ENCODE results near the gene CREB5. TPM values are rescaled to one million over a fixed set of nuclear protein-coding genes. Genes with fewer than 3 reads are reported as not detected.

The CREB5 gene
- total and polyA plus RNA-seq, 2 of the 13 experiments (the other 11 are each of a cell fraction or from before 2014, with no cell fraction given), result 0.38 to 0.71 TPM

GRCh38 chr7:28868712-28869111, 456.4 kb downstream of the CREB5 start:
- ATAC-seq (no peak), FAIRE-seq (no peak), DNase-seq (ENCODE audit: low spot score) (no peak)
- 26% methylated on average over 2 of the region's 2 CpGs for WGBS (ENCODE audit: low lambda C conversion rate)
- intact Hi-C loops (cut with micrococcal nuclease; ENCODE audit: unreplicated experiment), result no loop called here
- H3K9ac ChIP-seq (ENCODE audit: insufficient read depth, low read depth, low read length), result no peak overlapping the region
- in situ Hi-C loops (cut with HindIII; ENCODE audit: extremely low pct_ligation_motif_present, low pct_unique_long_range_greater_than_20kb), result no loop called here
- TF ChIP-seq RXRA (CRISPR knock-in tag; IDR thresholded peaks at IDR 0.05) (no peak), ZNF703 (CRISPR knock-in tag; IDR thresholded peaks at IDR 0.05; ENCODE audit: borderline replicate concordance) (no peak), ZNF276 (CRISPR knock-in tag; IDR thresholded peaks at IDR 0.05; ENCODE audit: low read depth) (no peak), ZBTB34 (CRISPR knock-in tag; IDR thresholded peaks at IDR 0.05) (no peak)
- BruUV-seq (replicated peaks), result no TSS peak
- no peaks in the 10 kb centered on the region for H3K79me2 ChIP-seq (ENCODE audit: insufficient read depth, low read length)
- no peaks in the 10 kb centered on the region for H3K4me1 ChIP-seq (ENCODE audit: insufficient read depth, low read length)
- H2AFZ ChIP-seq (ENCODE audit: low read length), result no peak overlapping the region
- peaks cover 1 to 45% of the 10 kb centered on the region in 2 experiments; a peak in 4 of 5 replicates for H3K27me3 ChIP-seq (ENCODE audit: control insufficient read depth in 1 of 2, insufficient read depth in 2 of 2, low read length in 2 of 2)
- no peaks in the 10 kb centered on the region for H4K20me1 ChIP-seq (ENCODE audit: insufficient read depth, low read length)
- no peak overlapping the region for H3K4me2 ChIP-seq (ENCODE audit: low read depth, low read length)
- CTCF ChIA-PET (ENCODE audit: low intra/inter-chr PET ratio, low total read pairs), result no interaction called here
- H3K36me3 ChIP-seq (replicated peaks in 1 of 2; ENCODE audit: control insufficient read depth in 1 of 2, insufficient read depth in 2 of 2, low read length in 2 of 2), result no peaks in the 10 kb centered on the region
- H3K9me3 ChIP-seq (ENCODE audit: low read length), result no peaks in the 10 kb centered on the region
- H3K27ac ChIP-seq (ENCODE audit: extremely low read length, insufficient read depth, low read length), result no peak overlapping the region
- POLR2A ChIA-PET, result no interaction called here
- no peak overlapping the region for H3K4me3 ChIP-seq (replicated peaks in 1 of 3; ENCODE audit: insufficient read depth in 1 of 3, low read depth in 2 of 3, low read length in 3 of 3)

- no peaks in the 10 kb centered on the region for H3K36me3 ChIP-seq (replicated peaks in 1 of 2; ENCODE audit: control insufficient read depth in 1 of 2, insufficient read depth in 2 of 2, low read length in 2 of 2)
- no peak overlapping the region for H3K4me2 ChIP-seq (ENCODE audit: low read depth, low read length)
- DNase-seq (ENCODE audit: low spot score), result no peak
- no TSS peak for BruUV-seq (replicated peaks)
- CTCF ChIA-PET (ENCODE audit: low intra/inter-chr PET ratio, low total read pairs), result no interaction called here
- FAIRE-seq, result no peak
- no peaks in the 10 kb centered on the region for H3K79me2 ChIP-seq (ENCODE audit: insufficient read depth, low read length)
- no peaks in the 10 kb centered on the region for H3K9me3 ChIP-seq (ENCODE audit: low read length)
- no peaks in the 10 kb centered on the region for H4K20me1 ChIP-seq (ENCODE audit: insufficient read depth, low read length)
- ATAC-seq, result no peak
- no peak overlapping the region for H2AFZ ChIP-seq (ENCODE audit: low read length)
- POLR2A ChIA-PET, result no interaction called here
- H3K4me3 ChIP-seq (replicated peaks in 1 of 3; ENCODE audit: insufficient read depth in 1 of 3, low read depth in 2 of 3, low read length in 3 of 3), result no peak overlapping the region
- WGBS (ENCODE audit: low lambda C conversion rate), result 34% methylated on average over 2 of the region's 2 CpGs
- intact Hi-C loops (cut with micrococcal nuclease; ENCODE audit: unreplicated experiment), result no loop called here
- H3K9ac ChIP-seq (ENCODE audit: insufficient read depth, low read depth, low read length), result no peak overlapping the region
- peaks cover 1 to 33% of the 10 kb centered on the region in 2 experiments; a peak in 4 of 5 replicates for H3K27me3 ChIP-seq (ENCODE audit: control insufficient read depth in 1 of 2, insufficient read depth in 2 of 2, low read length in 2 of 2)
- H3K4me1 ChIP-seq (ENCODE audit: insufficient read depth, low read length), result no peaks in the 10 kb centered on the region
- in situ Hi-C loops (cut with HindIII; ENCODE audit: extremely low pct_ligation_motif_present, low pct_unique_long_range_greater_than_20kb), result no loop called here
- H3K27ac ChIP-seq (ENCODE audit: extremely low read length, insufficient read depth, low read length), result no peak overlapping the region
- TF ChIP-seq PBX2 (CRISPR knock-in tag; IDR thresholded peaks at IDR 0.05) (no peak), PHF20 (CRISPR knock-in tag; IDR thresholded peaks at IDR 0.05) (no peak), HOMEZ (CRISPR knock-in tag; IDR thresholded peaks at IDR 0.05; ENCODE audit: low read depth) (no peak), SAP130 (CRISPR knock-in tag; IDR thresholded peaks at IDR 0.05; ENCODE audit: low read depth) (no peak), ZNF235 (CRISPR knock-in tag; IDR thresholded peaks at IDR 0.05; ENCODE audit: borderline replicate concordance) (no peak), ZNF766 (CRISPR knock-in tag; IDR thresholded peaks at IDR 0.05; ENCODE audit: borderline replicate concordance) (no peak), KAT2B (IDR thresholded peaks at IDR 0.05; ENCODE audit: borderline replicate concordance, low read depth, low read length) (no peak), ZSCAN25 (CRISPR knock-in tag; IDR thresholded peaks at IDR 0.05) (no peak)
Measured at GRCh38 chr7:28871077-28871476, 458.8 kb downstream of the CREB5 start.
